ENCODE results near the gene BCL2L12. TPM values are rescaled to one million over a fixed set of nuclear protein-coding genes. Genes with fewer than 3 reads are reported as not detected.

The BCL2L12 gene
- total RNA-seq, 5 donors from 2014 or later (not counting 1 experiment from before 2014, with no cell fraction given) = 15.6 to 26.6 (median 24.1) TPM

GRCh38 chr19:49655570-49656455 is 9.9 kb upstream of the BCL2L12 start:
- H3K9me3 ChIP-seq = no peaks in the 10 kb centered on the region
- no peaks in the 10 kb centered on the region for H3K9me3 Mint-ChIP-seq
- H3K4me3 ChIP-seq (ENCODE audit: control insufficient read depth in 1 of 2, extremely low read depth in 1 of 2, low read length in 1 of 2) = no peak overlapping the region
- H3K4me3 Mint-ChIP-seq = no peak overlapping the region
- POLR2A ChIA-PET = no interaction called here
- 89% methylated on average over 21 of the region's 23 CpGs for WGBS (ENCODE audit: insufficient coverage)
- peaks cover 46 to 85% of the 10 kb centered on the region in 2 donors for H3K36me3 ChIP-seq (ENCODE audit: control insufficient read depth in 2 of 2, extremely low read depth in 1 of 2, insufficient read depth in 1 of 2, low read length in 1 of 2)
- no peak for DNase-seq
- no peaks in the 10 kb centered on the region for H3K27me3 Mint-ChIP-seq
- no peak for ATAC-seq (replicated peaks in 1 of 4)
- peaks cover 0 to 7% of the 10 kb centered on the region in 2 experiments for H3K4me1 ChIP-seq (ENCODE audit: control insufficient read depth in 1 of 2, extremely low read depth in 1 of 2, insufficient read depth in 2 of 2, low read length in 2 of 2)
- no peak overlapping the region for H3K27ac ChIP-seq (ENCODE audit: low read length)
- no peaks in the 10 kb centered on the region for H3K27me3 ChIP-seq (replicated peaks in 1 of 2; ENCODE audit: control insufficient read depth in 2 of 2, extremely low read depth in 1 of 2, insufficient read depth in 2 of 2, low read length in 1 of 2)
- CTCF ChIA-PET = interaction anchor here in 1 of 2 donors (0.6 to 1.5 kb wide), 2 partner anchors 10 to 868 kb away, joined by 3 to 5 read pairs; partner anchors contain the start of genes BCL2L12 and IRF3
- H3K27ac Mint-ChIP-seq = no peak overlapping the region
- H3K4me1 Mint-ChIP-seq = peaks cover 5 to 9% (median 8%) of the 10 kb centered on the region in 3 donors
- peaks cover 21% of the 10 kb centered on the region for H3K36me3 Mint-ChIP-seq

GRCh38 chr19:49656456-49657109 is 9.2 kb upstream of the BCL2L12 start:
- peaks cover 0 to 10% of the 10 kb centered on the region in 2 experiments for H3K4me1 ChIP-seq (ENCODE audit: control insufficient read depth in 1 of 2, extremely low read depth in 1 of 2, insufficient read depth in 2 of 2, low read length in 2 of 2)
- Mint-ChIP-seq H3K36me3 (peaks cover 18% of the 10 kb centered on the region), H3K9me3 (no peaks in the 10 kb centered on the region), H3K4me1 (peaks cover 5 to 10% (median 9%) of the 10 kb centered on the region in 3 donors), H3K27ac (peak overlapping the region in 1 of 2 donors; percentile 34), H3K27me3 (no peaks in the 10 kb centered on the region), H3K4me3 (no peak overlapping the region)
- DNase-seq = no peak
- POLR2A ChIA-PET = no interaction called here
- H3K9me3 ChIP-seq = no peaks in the 10 kb centered on the region
- peaks cover 44 to 87% of the 10 kb centered on the region in 2 donors for H3K36me3 ChIP-seq (ENCODE audit: control insufficient read depth in 2 of 2, extremely low read depth in 1 of 2, insufficient read depth in 1 of 2, low read length in 1 of 2)
- H3K4me3 ChIP-seq (ENCODE audit: control insufficient read depth in 1 of 2, extremely low read depth in 1 of 2, low read length in 1 of 2) = no peak overlapping the region
- CTCF ChIA-PET = interaction anchor here in 1 of 2 donors (1.5 kb wide), 1 partner anchor 9 kb away, joined by 5 read pairs; the partner anchor contains the start of genes BCL2L12 and IRF3
- no peaks in the 10 kb centered on the region for H3K27me3 ChIP-seq (replicated peaks in 1 of 2; ENCODE audit: control insufficient read depth in 2 of 2, extremely low read depth in 1 of 2, insufficient read depth in 2 of 2, low read length in 1 of 2)
- ATAC-seq (replicated peaks in 1 of 4) = no peak
- 92% methylated on average over 17 of the region's 17 CpGs for WGBS (ENCODE audit: insufficient coverage)
- H3K27ac ChIP-seq (ENCODE audit: low read length) = no peak overlapping the region

GRCh38 chr19:49657493-49658138 is 8.1 kb upstream of the BCL2L12 start:
- no peaks in the 10 kb centered on the region for H3K27me3 Mint-ChIP-seq
- peak overlapping the region in 1 of 2 donors; percentile 49 for H3K27ac Mint-ChIP-seq
- POLR2A ChIA-PET = no interaction called here

DNA sequence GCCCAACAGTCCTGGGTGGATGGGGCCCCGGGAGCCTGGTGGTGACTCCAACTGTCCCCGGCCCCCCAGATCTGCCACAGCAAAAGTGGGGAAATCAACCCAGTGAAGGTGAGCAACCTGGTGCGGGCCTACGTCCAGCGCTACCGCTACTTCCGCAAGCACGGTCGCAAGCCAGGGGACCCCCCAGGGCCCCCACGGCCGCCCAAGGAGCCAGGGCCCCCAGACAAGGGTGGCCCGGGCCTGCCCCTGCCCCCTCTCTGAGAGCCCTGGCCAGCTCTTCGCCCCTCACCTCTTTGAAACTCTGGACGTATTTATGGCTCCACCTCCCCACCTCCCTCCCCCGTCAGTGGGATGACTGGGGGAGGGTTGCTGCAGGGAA is 7.6 kb upstream of the BCL2L12 start:
- peaks cover 18% of the 10 kb centered on the region for H3K36me3 Mint-ChIP-seq
- Histone ChIP-seq H3K4me1 (ENCODE audit: control insufficient read depth in 1 of 2, extremely low read depth in 1 of 2, insufficient read depth in 2 of 2, low read length in 2 of 2) (peaks cover 0 to 25% of the 10 kb centered on the region in 2 experiments), H3K4me3 (ENCODE audit: control insufficient read depth in 1 of 2, extremely low read depth in 1 of 2, low read length in 1 of 2) (no peak overlapping the region), H3K27me3 (replicated peaks in 1 of 2; ENCODE audit: control insufficient read depth in 2 of 2, extremely low read depth in 1 of 2, insufficient read depth in 2 of 2, low read length in 1 of 2) (no peaks in the 10 kb centered on the region), H3K9me3 (no peaks in the 10 kb centered on the region), H3K36me3 (ENCODE audit: control insufficient read depth in 2 of 2, extremely low read depth in 1 of 2, insufficient read depth in 1 of 2, low read length in 1 of 2) (peaks cover 39 to 92% of the 10 kb centered on the region in 2 donors), H3K27ac (ENCODE audit: low read length) (no peak overlapping the region)
- no peak overlapping the region for H3K27ac Mint-ChIP-seq
- 98% methylated on average over 9 of the region's 15 CpGs for WGBS (ENCODE audit: insufficient coverage)
- no peaks in the 10 kb centered on the region for H3K9me3 Mint-ChIP-seq
- no peaks in the 10 kb centered on the region for H3K27me3 Mint-ChIP-seq
- ATAC-seq (replicated peaks in 1 of 4) (no peak), DNase-seq (no peak)
- POLR2A ChIA-PET = no interaction called here
- H3K4me3 Mint-ChIP-seq = no peak overlapping the region
- peaks cover 5 to 21% (median 18%) of the 10 kb centered on the region in 3 donors for H3K4me1 Mint-ChIP-seq
- CTCF ChIA-PET = no interaction called here

More at GRCh38 chr19:49657493-49658138, 8.1 kb upstream of the BCL2L12 start:
- CTCF ChIA-PET = no interaction called here
- Mint-ChIP-seq H3K36me3 (peaks cover 18% of the 10 kb centered on the region), H3K4me1 (peaks cover 5 to 16% (median 12%) of the 10 kb centered on the region in 3 donors), H3K9me3 (no peaks in the 10 kb centered on the region), H3K4me3 (no peak overlapping the region)
- Histone ChIP-seq H3K9me3 (no peaks in the 10 kb centered on the region), H3K27ac (ENCODE audit: low read length) (no peak overlapping the region), H3K27me3 (replicated peaks in 1 of 2; ENCODE audit: control insufficient read depth in 2 of 2, extremely low read depth in 1 of 2, insufficient read depth in 2 of 2, low read length in 1 of 2) (no peaks in the 10 kb centered on the region), H3K4me3 (ENCODE audit: control insufficient read depth in 1 of 2, extremely low read depth in 1 of 2, low read length in 1 of 2) (no peak overlapping the region), H3K36me3 (ENCODE audit: control insufficient read depth in 2 of 2, extremely low read depth in 1 of 2, insufficient read depth in 1 of 2, low read length in 1 of 2) (peaks cover 37 to 92% of the 10 kb centered on the region in 2 donors), H3K4me1 (ENCODE audit: control insufficient read depth in 1 of 2, extremely low read depth in 1 of 2, insufficient read depth in 2 of 2, low read length in 2 of 2) (peaks cover 0 to 20% of the 10 kb centered on the region in 2 experiments)
- WGBS (ENCODE audit: insufficient coverage) = 95% methylated on average over 21 of the region's 22 CpGs
- no peak for DNase-seq
- no peak for ATAC-seq (replicated peaks in 1 of 4)

DNA sequence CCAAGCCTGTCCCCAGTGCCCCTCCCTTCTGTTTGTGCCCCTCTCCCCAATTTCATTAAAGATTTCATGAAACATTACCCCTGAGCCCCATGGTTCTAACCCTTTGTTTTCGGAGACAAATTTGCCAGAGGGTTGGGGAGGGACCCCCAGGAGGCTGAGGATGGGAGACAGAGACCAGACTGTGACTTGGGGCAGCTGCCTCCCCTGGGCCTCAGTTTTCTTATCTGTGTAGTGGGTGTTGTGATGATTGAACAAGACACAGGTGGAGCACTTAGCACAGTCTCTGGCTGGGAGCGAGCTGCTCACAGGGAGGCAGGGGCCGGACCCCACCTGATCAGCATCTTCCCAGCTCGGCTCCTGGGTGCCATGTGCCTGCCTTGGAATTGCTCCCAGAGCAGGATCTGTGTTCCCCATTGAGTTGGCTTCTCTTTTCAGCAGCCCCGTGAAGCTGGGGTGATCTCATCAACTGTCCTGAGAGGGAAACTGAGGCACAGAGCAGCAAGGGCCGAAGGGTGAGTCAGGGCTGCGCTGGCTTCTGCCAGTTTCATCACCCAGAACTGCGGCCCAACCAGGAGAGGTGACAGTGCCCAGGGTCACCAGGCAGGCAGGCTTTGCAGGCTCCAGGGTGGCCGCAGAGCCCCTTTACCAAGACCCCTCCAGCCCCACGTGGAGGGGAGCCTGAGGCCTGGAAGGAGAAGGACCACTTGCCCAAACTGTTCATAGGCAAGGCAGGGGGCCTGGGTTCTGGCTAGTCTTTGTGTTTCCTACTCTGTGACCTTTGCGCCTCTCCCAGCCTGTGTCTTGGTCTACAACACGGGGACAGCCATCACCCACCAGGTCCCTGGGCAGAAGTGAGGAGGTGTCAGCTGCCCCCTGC is 6.9 kb upstream of the BCL2L12 start:
- ATAC-seq (replicated peaks in 1 of 4) (no peak), DNase-seq (no peak)
- ChIA-PET POLR2A (no interaction called here), CTCF (no interaction called here)
- WGBS (ENCODE audit: insufficient coverage) = 94% methylated on average over 7 of the region's 12 CpGs
- Histone ChIP-seq H3K4me3 (ENCODE audit: control insufficient read depth in 1 of 2, extremely low read depth in 1 of 2, low read length in 1 of 2) (no peak overlapping the region), H3K27me3 (replicated peaks in 1 of 2; ENCODE audit: control insufficient read depth in 2 of 2, extremely low read depth in 1 of 2, insufficient read depth in 2 of 2, low read length in 1 of 2) (no peaks in the 10 kb centered on the region), H3K4me1 (ENCODE audit: control insufficient read depth in 1 of 2, extremely low read depth in 1 of 2, insufficient read depth in 2 of 2, low read length in 2 of 2) (peaks cover 0 to 32% of the 10 kb centered on the region in 2 experiments), H3K36me3 (ENCODE audit: control insufficient read depth in 2 of 2, extremely low read depth in 1 of 2, insufficient read depth in 1 of 2, low read length in 1 of 2) (peaks cover 36 to 90% of the 10 kb centered on the region in 2 donors), H3K27ac (ENCODE audit: low read length) (peak overlapping the region; percentile 30), H3K9me3 (no peaks in the 10 kb centered on the region)
- H3K27me3 Mint-ChIP-seq = no peaks in the 10 kb centered on the region
- no peaks in the 10 kb centered on the region for H3K9me3 Mint-ChIP-seq
- H3K27ac Mint-ChIP-seq = peak overlapping the region in 1 of 2 donors; percentile 36
- peaks cover 7 to 27% (median 24%) of the 10 kb centered on the region in 3 donors for H3K4me1 Mint-ChIP-seq
- H3K4me3 Mint-ChIP-seq = no peak overlapping the region
- H3K36me3 Mint-ChIP-seq = peaks cover 18% of the 10 kb centered on the region

All from T-cell (primary cell).